ENCODE measurements around the gene EIF4A3.

- no peak for TF ChIP-seq CTCF (conservative IDR thresholded peaks at IDR 0.05; ENCODE audit: low read length)
- no peak for TF ChIP-seq EZH2phosphoT487 (IDR thresholded peaks at IDR 0.05; ENCODE audit: borderline replicate concordance, low read depth, low read length)
These were observed 27.1 kb downstream of the EIF4A3 start for GRCh38 chr17:80119839-80120238.
